Activated T-helper 1 cell treated with anti-CD3 and anti-CD28 coated beads, Interleukin-2, amount 50 U/mL, for 16 hours (primary cell): ENCODE results near the gene STOML2.
A peak's percentile ranks its signal among the peaks of the same experiment; 100 is the strongest.

ENCODE experiments used
- DNase-seq, 2 donors: peaks; one replicate each; pipeline ENCODE4 v3.0.0-alpha.2; 2020; ENCODE audit warnings: low read depth in 1 of 2, low spot score in 1 of 2

The STOML2 gene

DNA sequence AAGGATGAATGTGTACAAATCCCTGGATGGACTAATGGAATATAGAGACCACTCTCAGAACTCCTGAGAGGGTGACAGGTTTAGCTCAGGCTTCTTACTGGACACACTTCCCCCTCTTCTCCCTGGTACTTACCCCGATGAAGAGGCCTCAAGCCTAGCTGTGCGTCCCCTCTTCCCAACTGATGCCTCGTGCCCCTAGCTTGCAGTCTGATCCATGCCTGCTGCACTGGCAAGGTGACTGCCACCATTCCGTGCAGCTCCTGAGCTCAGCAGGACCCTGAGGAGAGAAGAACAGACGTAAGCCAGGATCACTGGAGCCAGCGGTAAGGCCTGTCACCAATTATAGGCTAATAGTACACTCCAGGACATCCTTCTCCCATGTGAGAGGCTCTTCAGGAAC lies 5.5 kb upstream of the STOML2 start:
- no peak for DNase-seq

- no peak for DNase-seq
Measured at GRCh38 chr9:35107297-35108290, 4.7 kb upstream of the STOML2 start.

- DNase-seq: no peak
Measured at GRCh38 chr9:35106343-35106730, 3.4 kb upstream of the STOML2 start.

GRCh38 chr9:35105571-35106342 lies 2.8 kb upstream of the STOML2 start:
- no peak for DNase-seq

- DNase-seq: no peak
Measured at GRCh38 chr9:35105126-35105525, 2.2 kb upstream of the STOML2 start.

DNA sequence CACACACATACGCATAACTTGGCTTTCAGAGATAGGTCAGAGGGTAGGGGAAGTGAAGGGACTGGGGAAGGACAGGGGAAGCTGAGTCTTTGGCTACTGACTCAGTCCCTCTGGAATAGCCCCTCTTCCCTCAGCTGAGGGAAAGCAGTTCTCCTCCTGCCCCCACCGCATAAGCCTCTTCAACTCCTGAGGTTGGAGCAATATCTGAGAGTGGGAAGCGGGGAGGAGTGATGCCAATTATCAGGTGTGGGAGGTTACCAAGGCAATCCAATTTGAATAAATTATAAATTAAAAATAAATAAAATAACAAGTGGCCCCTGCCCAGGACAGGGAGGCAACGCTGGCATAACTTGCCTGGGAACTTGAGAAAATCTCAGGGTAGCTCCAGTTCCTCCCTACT lies 1.7 kb upstream of the STOML2 start:
- DNase-seq: no peak

- DNase-seq: no peak
Measured at GRCh38 chr9:35103660-35104191, 795 bp upstream of the STOML2 start.

GRCh38 chr9:35102465-35102768 lies 514 bp downstream of the STOML2 start:
- no peak for DNase-seq

GRCh38 chr9:35097573-35097972 lies 5.4 kb downstream of the STOML2 start:
- DNase-seq: no peak

DNA sequence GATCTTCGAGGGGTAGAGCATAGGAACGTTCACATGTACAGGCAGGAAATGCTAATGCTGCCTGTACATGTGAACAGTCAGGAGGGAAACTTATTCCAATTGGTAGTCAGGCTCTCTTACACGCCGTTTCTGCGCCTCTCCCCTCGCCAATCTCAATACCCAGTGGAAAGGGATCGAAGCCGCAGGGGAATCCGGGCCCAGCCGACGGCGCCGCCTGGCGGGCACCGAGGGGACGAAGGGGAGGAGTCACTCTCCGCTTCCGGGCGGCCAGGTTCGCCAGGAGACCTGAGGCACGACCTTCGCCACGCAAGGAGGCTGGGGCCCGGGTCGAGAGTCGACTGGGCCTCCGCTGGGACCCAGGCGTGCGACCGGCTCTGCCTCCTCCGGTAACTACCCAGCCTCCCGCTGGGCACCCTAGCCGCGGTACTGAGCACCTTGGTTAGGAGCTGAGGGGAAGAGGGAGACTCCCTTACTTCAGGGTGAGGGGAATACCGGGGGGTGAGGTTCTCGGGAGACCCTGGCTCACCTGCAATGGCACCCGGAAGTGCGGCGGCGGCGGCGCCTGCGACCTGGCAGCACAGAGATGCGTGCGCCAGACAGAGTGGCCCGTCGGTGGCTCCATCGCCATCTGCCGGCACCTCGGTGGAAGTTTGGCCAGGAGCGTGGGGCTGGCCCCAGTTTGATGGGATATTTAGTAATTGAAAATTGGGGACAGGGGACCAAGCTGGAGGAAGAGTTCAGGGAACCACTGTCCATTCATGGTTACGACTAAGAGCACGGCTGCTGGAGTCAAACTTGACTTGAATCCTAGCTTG lies 6.7 kb downstream of the STOML2 start, which contains the start of gene PIGO:
PIGO (minus strand) TSS at position 557 of the 815 bp plus-strand sequence. CDS start 1,026 bp downstream, outside the sequence.
- DNase-seq: peak; percentile 78 to 82

DNA sequence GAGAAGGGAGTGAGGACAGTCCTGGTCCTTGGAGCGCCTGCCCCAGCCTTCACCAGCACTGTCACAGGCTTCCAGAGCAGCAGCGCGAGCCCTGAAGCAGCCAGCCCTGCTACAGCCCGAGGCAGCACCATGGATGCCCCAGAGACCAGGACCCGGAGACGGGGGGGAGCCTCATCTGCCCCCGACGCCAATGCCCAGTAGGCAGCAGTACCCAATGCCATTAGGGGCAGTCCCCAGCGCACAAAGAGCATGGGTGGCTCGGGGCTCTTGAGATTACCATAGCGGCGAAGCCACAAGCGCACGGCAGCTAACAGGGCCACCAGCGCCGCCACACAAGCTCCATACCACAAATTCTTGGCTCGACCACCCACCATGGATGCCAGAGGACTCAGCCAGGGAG lies 11.4 kb downstream of the STOML2 start:
- no peak for DNase-seq

GRCh38 chr9:35089434-35089833 lies 13.5 kb downstream of the STOML2 start:
- DNase-seq: no peak

- no peak for DNase-seq
Measured at GRCh38 chr9:35085078-35085477, 17.9 kb downstream of the STOML2 start.

DNA sequence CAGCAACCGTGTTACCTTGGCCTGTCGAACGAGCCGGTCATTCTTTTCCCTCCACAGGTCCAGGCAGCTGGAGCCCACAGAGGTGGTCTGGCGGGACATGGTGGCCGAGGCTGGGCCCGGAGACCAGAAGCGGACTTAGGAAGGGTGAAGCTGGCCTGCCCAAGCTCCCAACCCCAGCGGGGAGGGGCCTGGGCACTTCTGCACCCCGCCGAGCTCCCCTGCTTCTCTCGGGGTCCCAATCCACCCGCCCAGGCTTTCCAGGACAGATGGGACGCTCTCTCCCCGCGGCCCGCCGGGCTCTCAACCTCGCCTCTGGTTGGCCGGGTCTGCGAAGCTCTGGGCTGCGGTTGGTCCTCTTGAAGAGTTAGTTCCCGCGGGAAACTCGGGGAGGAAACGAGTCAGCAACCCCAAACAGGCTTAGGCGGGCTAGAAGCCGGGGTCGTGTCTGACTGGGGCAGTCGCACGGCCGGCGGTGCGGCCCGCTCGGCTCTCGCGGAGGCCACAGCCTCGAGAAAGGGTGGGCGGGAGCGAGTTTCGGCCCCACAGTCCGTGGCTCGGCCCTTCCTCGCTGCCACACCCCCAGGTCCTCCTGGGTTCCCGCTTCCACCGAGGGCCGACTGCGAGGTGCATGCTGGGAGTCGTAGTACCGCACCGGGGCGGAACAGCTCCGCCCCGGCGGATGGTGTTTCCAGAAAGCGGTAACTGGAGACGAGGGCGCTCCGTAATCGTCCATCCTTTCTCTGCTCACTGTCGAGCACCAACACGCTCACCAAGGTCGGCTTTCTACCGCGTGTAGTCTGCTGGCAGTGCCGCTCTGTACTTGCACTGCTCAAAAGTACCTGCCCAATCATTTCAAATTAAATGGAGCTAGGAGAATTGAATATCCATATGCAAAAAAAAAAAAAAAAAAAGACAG lies 23.2 kb downstream of the STOML2 start, which contains the start of gene FANCG:
FANCG (minus strand) TSS at position 517 of the 916 bp plus-strand sequence; CDS start at position 99, 418 bp downstream.
- peak; percentile 64 to 69 for DNase-seq

GRCh38 chr9:35079041-35079425 lies 23.9 kb downstream of the STOML2 start:
- no peak for DNase-seq

DNA sequence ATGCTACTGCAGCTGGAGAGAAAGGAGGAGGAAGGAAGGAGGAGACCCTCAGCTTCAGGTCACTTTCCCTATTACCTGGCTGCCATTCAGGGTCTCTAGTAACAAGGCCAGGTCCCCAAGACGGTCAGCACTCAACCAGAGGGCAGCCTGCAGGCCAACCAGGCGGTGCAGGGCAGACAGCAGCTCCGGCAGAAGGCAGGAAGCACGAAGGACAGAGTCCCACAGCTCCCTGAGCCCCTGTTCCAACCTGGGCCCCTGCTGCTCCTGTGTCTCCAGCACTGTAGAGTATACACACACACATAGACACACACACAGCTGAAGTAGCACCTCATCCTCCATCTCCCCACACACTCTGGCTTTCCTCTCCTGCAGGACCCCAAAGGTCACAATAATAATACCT lies 24.9 kb downstream of the STOML2 start:
- no peak for DNase-seq

- no peak for DNase-seq
Measured at GRCh38 chr9:35076848-35077247, 26.1 kb downstream of the STOML2 start.

DNA sequence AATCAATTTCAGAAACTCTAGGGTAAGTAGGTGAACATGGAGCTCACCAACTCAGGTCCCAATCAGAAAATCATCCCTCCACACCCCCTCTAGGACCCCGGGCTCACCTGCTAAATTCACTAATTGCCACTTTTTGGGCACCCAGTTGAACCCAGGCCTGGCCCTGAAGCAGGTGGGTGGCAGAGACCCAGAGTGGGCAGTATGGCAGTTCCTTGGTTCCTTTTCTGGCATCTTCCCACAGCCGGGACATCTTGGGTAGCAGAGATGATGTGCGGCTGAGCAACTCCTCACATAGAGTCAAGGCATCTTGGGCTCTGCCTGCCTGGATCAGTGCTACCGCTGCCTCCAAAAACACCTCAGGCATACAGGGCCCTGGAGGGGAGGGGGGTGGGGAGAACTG lies 27.6 kb downstream of the STOML2 start:
- no peak for DNase-seq

- no peak for DNase-seq
Measured at GRCh38 chr9:35074791-35075190, 28.1 kb downstream of the STOML2 start.

- no peak for DNase-seq
Measured at GRCh38 chr9:35074141-35074540, 28.8 kb downstream of the STOML2 start.
